Activated T-cell treated with anti-CD3 and anti-CD28 coated beads for 24 hours (primary cell): ENCODE measurements around the gene ISG15.
"Not testable (repeated sequence)": the region's sequence is repeated elsewhere in the genome, so short reads cannot be mapped to it uniquely, and the experiment has no call there.

Source experiments
- DNase-seq: peaks from one replicate; pipeline ENCODE4 v3.0.0-alpha.2; 2020; ENCODE audit warnings: low read depth

The ISG15 gene

DNA sequence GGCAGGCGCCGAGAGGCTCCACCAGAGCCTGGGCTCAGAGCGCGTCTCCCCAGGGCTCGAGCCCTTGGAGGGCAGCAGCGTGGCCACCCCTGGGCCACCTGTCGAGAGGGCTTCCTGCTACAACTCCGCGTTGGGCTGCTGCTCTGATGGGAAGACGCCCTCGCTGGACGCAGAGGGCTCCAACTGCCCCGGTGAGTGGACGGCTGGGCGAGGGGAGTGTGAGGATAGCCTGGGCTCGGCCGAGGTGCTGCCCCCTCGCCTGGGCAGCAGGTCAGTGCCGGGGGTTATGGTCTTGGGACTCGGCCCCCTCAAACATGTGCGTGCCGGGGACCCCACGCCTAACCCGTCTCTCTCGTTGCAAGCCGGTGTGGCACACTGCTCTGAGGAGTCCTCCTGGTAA, 33.5 kb downstream of the ISG15 start:
- no peak for DNase-seq

DNA sequence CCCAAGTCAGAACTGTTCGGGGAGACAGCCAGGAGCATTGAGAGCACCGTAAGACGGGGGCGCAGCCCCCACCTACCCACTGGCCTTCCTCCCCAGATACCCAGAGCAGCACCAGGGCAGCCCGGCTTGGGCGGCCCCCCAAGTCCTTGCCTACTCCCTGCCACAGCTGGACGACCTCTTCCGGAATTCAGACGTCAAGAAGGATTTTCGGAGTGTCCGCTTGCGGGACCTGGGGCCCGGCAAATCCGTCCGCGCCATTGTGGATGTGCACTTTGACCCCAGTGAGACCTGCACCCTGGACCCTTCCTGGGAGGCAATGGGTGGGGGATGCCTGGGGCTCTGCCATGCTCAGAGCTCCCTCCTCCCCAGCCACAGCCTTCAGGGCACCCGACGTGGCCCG, 34.1 kb downstream of the ISG15 start:
- no peak for DNase-seq

DNA sequence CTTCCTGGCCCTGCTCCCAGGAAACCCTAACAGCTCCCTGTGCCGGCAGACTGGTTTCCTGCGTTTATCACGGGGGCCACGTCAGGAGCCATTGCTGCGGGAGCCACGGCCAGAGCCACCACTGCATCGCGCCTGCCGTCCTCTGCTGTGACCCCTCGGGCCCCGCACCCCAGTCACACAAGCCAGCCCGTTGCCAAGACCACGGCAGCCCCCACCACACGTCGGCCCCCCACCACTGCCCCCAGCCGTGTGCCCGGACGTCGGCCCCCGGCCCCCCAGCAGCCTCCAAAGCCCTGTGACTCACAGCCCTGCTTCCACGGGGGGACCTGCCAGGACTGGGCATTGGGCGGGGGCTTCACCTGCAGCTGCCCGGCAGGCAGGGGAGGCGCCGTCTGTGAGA, 34.7 kb downstream of the ISG15 start:
- DNase-seq: no peak

DNA sequence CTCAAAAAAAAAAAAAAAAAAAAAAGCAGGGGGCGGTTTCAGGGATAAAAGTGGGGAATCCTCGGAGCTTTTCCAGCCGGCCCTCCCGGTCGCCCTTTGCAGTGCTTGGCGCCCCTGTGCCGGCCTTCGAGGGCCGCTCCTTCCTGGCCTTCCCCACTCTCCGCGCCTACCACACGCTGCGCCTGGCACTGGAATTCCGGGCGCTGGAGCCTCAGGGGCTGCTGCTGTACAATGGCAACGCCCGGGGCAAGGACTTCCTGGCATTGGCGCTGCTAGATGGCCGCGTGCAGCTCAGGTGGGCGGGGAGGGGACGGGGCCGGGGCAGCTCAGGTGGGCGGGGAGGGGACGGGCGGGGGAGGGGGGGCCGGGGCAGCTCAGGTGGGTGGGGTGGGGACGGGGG, 35.5 kb downstream of the ISG15 start:
- DNase-seq: no peak

DNA sequence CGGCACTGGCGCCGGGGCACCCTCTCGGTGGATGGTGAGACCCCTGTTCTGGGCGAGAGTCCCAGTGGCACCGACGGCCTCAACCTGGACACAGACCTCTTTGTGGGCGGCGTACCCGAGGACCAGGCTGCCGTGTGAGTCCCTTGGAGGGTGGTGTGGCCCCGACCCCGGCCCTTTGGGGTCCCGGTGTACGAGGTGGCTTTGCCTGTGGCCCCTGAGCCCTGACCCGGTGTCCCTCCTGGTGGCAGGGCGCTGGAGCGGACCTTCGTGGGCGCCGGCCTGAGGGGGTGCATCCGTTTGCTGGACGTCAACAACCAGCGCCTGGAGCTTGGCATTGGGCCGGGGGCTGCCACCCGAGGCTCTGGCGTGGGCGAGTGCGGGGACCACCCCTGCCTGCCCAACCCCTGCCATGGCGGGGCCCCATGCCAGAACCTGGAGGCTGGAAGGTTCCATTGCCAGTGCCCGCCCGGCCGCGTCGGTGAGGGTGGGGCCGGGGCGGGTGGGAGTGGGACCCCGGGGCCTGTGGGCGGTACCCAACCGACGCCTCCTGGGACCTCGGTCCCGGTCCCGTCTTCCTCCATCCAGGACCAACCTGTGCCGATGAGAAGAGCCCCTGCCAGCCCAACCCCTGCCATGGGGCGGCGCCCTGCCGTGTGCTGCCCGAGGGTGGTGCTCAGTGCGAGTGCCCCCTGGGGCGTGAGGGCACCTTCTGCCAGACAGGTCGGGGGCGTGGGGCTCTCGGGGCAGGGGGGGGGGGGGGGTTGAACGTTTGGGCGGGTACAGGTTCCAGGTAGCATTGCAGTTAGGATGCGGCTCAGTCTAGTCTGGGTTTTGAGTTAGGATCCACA, 36.2 kb downstream of the ISG15 start:
- no peak for DNase-seq

DNA sequence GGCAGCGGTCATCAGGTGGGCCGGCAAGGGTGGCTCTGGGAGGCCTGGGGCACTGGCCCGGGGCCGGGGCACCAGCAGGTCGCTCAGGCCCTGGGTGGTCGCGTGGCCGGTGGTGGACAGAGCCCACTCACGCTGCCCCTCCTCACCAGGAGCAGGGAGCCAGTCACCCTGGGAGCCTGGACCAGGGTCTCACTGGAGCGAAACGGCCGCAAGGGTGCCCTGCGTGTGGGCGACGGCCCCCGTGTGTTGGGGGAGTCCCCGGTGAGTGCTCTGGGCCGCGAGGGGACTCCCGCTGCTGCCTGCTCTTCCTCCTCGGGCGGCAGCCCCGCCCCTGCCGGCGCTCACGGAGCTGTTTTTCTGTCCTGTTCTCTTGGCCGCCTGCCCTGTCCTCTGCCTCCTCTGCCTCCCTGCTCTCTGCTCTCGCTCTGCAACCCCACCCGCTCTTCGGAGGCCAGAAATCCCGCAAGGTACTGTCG, 37.3 kb downstream of the ISG15 start:
- DNase-seq: no peak

DNA sequence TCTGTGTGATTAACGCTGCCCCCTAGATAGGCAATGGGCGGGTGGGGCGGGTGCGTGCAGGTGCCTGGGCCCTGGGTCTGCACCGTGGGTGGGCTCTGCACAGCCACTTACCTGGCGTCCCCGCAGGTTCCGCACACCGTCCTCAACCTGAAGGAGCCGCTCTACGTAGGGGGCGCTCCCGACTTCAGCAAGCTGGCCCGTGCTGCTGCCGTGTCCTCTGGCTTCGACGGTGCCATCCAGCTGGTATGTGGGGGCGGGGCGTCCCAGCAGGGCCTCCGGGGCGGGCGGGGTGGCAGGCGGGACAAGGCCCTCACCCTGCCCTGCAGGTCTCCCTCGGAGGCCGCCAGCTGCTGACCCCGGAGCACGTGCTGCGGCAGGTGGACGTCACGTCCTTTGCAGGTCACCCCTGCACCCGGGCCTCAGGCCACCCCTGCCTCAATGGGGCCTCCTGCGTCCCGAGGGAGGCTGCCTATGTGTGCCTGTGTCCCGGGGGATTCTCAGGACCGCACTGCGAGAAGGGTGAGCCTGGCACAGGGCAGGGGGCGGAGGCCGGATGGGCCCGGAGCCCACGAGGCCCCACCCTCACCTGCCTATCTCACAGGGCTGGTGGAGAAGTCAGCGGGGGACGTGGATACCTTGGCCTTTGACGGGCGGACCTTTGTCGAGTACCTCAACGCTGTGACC, 38.0 kb downstream of the ISG15 start:
- DNase-seq: no peak

DNA sequence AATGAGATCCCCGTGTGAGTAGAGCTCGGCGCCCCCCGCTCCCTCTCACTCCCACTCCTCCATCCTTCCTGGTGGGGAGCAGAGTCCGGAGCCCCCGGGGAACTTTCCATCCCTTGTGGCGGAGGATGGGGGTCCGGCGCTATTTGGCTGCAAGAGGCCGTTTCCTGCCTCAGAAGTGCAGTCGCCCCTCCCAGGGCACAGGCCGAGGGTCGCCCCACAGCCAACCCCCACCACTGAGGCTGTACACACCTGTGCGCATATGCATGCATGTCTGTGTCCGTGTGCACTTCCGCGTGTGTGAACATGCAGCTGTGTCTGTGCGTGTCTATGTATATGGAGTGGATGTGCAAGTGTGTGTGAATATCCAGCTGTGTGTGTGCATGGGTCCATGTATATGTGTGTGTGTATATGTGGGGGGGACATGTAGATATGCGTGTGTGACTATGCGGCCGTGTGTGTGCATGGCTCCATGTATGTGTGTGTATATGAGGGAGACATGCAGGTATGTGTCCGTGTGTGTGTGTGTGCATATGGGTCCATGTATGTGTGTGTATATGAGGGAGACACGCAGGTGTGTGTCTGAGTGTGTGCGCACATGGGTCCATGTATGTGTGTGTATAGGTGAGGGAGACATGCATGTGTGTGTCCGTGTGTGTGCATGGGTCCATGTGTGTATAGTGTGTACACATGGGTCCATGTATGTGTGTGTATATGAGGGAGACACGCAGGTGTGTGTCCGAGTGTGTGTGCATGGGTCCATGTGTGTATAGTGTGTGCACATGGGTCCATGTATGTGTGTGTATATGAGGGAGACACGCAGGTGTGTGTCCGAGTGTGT, 38.9 kb downstream of the ISG15 start:
- DNase-seq: no peak

DNA sequence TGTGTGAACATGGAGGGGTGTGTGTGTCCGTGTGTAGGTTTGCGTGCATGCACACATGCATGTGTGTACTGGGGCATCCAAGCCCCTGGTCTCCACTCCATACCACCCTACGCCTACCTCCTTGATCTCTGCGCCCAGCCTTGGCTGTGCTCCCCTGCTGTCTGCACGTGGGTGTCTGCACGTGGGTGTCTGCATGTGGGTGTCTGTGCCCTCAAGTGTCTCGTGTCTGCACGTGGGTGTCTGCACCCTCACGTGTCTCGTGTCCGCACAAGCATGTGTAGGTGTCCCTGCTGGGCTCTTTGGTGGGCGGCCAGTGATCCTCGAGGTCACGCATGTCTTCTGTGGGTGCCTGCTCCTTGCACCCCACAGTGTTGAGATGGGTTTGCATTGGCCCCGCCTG, 39.7 kb downstream of the ISG15 start:
- DNase-seq: no peak

DNA sequence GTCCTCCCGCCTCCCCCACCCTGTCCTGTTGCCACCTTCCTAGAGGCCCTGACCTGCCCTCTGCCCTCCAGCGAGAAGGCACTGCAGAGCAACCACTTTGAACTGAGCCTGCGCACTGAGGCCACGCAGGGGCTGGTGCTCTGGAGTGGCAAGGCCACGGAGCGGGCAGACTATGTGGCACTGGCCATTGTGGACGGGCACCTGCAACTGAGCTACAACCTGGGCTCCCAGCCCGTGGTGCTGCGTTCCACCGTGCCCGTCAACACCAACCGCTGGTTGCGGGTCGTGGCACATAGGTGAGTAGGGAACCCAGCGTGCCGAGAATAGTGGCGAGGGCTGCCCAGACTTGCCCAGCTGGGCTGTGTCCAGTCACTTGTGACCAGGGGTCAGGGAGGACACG, 40.4 kb downstream of the ISG15 start:
- DNase-seq: no peak

DNA sequence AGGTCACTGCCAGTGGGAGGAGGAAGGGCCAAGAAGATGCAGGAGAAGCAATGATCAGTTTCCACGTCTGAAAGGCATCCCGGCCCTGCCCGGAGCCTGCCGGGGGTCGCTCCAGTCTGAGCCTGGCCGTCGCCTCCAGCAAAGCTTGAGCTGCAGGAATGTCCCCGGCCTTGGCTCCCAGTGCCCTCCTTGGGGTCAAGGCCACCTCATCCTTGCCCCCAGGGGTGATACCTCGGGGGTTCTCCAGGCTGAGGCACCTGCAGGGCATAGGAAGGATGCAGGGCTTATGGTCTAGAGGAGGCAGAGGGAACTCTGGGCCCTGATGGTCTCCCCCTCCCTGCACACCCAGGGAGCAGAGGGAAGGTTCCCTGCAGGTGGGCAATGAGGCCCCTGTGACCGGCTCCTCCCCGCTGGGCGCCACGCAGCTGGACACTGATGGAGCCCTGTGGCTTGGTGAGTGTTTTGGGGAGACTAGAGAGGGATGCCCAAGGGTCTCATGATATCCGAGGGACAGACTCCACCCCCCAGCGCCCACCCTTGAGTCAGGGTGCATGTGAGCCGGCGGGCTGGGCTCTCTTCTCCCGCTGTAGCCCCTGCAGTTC, 40.9 kb downstream of the ISG15 start:
- no peak for DNase-seq

DNA sequence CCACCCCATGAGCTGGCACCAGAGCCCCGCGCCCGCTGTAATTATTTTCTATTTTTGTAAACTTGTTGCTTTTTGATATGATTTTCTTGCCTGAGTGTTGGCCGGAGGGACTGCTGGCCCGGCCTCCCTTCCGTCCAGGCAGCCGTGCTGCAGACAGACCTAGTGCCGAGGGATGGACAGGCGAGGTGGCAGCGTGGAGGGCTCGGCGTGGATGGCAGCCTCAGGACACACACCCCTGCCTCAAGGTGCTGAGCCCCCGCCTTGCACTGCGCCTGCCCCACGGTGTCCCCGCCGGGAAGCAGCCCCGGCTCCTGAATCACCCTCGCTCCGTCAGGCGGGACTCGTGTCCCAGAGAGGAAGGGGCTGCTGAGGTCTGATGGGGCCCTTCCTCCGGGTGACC, 41.7 kb downstream of the ISG15 start:
- no peak for DNase-seq

DNA sequence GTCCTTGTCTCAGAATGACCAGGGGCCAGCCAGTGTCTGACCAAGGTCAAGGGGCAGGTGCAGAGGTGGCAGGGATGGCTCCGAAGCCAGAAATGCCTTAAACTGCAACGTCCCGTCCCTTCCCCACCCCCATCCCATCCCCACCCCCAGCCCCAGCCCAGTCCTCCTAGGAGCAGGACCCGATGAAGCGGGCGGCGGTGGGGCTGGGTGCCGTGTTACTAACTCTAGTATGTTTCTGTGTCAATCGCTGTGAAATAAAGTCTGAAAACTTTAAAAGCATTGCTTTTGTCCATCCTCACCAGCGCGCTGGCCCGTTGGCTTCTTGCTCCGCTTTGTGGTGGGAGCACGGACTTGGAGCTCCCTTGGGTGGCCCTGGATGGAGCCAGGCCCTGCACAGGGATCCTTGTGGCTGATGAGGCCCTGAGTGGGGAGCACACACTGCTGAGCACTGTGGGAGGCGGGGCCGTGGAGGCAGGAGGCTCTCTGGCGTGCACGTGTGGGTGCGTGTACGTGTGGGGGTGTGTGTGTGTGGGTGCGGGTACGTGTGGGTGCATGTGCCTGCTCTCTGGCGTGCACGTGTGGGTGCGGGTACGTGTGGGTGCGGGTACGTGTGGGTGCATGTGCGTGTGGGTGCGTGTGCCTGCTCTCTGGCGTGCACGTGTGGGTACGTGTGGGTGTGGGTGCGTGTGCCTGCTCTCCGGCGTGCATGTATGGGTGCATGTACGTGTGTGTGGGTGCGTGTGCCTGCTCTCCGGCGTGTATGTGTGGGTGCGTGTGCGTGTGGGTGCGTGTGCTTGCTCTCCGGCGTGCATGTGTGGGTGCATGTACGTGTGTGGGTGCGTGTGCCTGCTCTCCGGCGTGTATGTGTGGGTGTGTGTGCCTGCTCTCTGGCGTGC, 42.8 kb downstream of the ISG15 start:
- no peak for DNase-seq

DNA sequence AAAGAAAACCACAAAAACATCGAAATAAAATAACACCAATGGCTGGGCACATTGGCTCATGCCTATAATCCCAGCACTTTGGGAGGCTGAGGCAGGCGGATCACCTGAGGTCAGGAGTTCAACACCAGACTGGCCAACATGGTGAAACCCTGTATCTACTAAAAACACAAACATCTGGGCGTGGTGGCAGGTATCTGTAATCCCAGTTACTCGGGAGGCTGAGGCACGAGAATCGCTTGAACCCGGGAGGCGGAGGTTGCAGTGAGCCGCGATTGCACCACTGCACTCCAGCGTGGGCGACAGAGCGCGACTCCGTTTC, 44.4 kb downstream of the ISG15 start:
- DNase-seq: not testable (repeated sequence)

DNA sequence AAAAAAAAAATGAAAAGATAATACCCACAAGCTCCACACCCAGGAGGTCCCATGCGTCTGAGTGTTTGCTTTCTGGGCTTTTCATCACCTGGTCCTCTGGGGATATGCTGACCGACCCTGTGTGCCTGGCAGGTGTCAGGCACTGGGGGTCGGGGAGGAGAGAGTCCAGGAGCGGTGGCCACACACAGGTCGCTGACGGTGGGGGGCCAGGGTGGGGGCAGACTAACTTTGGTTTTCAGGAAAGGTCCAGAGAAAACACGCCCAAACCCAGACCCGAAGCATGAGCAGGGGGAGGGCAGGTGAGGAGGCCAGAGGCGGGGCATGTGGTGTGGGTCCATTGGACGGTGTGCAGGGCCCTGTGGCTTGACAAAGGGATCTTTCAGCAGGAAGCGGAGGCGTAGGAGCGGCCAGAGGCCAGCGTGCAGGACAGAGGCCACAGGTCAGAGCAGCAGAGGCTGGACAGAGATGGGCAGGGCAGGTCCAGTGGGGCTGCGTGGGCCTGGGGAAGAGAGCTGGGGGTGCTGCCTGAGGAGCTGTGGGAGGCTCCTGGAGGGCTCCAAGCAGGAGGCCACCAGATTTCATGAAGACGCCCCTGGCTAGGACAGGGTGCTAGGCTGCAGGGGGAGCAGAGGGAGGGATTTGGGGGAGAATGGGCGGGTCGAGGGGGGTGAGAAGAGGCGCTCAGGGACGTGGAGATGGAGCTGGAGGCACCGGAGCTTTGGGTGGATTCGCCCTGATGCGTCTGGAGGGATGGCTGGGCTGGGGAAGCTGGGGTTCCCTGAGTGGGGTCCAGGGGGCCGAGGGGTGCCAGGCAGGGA, 45.0 kb downstream of the ISG15 start:
- no peak for DNase-seq

DNA sequence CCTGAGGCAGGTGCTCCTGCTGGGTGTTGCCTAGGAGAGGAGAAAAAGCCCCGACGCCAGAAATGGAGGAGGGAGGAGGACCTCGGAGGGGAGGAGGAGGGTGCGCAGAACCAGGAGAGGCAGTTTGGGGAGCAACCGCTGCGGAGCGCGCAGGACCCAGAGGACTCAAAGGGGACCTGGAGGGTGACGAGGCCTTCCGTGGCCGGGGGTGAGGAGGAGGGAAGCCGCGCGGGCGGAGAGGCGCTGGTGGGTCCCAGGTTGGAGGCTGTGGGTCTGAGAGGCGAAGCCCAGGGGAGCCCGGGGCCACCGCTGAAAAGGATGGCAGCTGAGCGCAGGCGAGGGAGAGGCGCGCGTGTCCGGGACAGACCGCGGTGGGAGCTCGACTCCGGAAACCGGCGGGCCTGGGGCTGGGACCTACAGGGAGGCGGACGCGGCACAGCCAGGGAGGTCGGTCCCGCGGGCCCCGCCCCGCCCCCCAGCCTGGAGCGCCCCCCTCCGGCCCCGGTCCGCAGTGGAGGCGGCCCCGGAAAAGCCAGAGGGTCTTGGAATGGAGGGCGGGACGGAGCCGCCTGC, 45.7 kb downstream of the ISG15 start:
- no peak for DNase-seq

DNA sequence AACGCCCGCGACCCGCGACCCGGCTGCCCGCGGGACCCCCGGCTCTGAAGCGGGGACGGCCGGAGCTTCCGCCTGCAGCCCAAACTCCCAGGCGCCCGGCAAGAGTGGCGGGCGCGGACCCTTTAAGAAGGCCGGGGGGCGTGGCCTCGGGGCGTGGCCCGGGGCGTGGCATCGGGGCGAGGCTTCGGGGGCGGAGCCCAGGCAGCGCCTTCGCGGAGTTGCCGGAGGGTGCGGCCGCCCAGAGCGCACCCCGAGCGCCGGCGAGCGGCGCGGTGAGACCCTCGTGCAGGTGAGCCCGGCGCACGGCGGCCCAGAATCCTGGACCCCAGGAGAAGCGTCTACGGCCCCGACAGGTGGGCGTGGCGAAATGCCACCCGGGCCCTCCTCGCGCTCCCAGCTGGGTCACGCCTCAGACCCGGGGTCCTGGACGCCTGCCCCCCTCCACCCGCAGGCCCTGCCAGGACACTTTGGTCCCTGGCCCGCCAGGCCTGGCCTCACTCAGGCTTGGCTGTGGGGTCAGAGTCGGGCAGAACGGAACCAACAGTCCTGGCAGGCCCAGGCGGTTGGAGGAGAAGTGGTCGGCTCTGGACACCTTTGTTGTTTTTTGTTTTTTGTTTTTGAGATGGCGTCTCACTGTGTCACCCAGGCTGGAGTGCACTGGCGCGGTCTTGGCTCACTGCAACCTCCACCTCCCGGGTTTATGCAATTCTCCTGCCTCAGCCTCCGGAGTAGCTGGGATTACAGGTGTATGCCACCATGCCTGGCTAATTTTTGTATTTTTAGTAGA, 46.4 kb downstream of the ISG15 start:
- DNase-seq: peak; percentile 90

DNA sequence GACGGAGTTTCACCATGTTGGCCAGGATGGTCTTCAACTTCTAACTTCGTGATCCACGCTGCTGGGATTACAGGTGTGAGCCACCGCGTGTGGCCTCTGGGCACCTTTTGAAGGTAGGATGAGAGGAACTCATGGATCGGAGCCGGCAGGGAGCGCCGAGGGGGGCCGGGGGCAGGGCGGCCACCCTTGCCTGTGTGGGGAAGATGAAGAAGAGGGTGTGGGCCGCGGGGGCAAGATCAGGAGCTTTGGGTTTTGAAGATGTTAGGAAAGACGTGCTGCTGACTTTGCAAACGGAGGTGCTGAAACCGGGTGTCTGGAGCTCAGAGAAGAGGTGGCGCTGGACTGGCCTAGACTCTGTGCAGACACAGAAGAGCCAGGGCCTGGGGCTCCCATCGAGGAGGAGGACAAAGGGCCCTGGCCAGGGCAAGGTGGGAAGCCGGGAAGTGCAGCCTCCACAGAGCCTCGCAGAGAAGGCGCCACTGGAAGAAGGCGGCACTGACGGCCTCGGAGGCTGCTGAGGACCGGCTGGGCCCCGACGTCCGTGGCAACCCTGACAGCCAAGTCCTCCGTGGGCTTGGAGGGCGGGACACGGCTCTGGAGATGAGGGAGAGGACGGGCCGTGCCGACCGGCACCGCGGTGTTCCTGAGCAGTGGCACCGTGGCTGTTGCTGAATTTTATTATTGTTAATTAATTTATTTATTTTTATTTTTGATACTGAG, 47.1 kb downstream of the ISG15 start:
- DNase-seq: no peak
